ENCODE results near the gene GSTM3.

DNA sequence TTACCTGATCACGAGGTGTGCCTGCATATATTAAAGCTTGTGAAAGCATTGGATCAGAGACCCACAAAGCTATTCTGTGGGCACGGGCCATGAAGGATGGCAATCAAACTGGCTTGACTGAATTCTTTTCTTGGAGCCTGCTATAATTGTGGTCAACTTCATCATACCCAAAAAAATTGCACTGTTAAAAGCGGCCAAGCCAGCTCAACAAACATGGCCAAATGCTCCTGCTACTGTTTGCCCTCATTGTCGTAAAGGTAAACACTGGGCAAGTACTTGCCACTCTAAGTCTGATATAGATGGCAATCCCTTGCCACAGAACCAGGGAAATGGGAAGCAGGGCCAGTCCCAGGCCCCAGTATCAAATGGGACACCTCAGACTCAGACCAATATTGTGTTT is 35.4 kb downstream of the GSTM3 start:
- no peak for TF ChIP-seq EZH2 (IDR thresholded peaks at IDR 0.05; ENCODE audit: low read length)
- TF ChIP-seq, protein P1, sequence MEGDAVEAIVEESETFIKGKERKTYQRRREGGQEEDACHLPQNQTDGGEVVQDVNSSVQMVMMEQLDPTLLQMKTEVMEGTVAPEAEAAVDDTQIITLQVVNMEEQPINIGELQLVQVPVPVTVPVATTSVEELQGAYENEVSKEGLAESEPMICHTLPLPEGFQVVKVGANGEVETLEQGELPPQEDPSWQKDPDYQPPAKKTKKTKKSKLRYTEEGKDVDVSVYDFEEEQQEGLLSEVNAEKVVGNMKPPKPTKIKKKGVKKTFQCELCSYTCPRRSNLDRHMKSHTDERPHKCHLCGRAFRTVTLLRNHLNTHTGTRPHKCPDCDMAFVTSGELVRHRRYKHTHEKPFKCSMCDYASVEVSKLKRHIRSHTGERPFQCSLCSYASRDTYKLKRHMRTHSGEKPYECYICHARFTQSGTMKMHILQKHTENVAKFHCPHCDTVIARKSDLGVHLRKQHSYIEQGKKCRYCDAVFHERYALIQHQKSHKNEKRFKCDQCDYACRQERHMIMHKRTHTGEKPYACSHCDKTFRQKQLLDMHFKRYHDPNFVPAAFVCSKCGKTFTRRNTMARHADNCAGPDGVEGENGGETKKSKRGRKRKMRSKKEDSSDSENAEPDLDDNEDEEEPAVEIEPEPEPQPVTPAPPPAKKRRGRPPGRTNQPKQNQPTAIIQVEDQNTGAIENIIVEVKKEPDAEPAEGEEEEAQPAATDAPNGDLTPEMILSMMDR (optimal IDR thresholded peaks at IDR 0.05 in 1 of 3, IDR thresholded peaks at IDR 0.05 in 1 of 3, conservative IDR thresholded peaks at IDR 0.05 in 1 of 3; ENCODE audit: extremely low read depth in 1 of 3, insufficient read depth in 2 of 3, low read length in 3 of 3): no peak

Data from keratinocyte (primary cell).